RKO (cell line): ENCODE data around the gene RPL27A.

ENCODE experiments used
- DNase-seq: peaks from one replicate; pipeline ENCODE4 v3.0.0-alpha.2; 2016; ENCODE audit warnings: low spot score

Gene RPL27A

DNA sequence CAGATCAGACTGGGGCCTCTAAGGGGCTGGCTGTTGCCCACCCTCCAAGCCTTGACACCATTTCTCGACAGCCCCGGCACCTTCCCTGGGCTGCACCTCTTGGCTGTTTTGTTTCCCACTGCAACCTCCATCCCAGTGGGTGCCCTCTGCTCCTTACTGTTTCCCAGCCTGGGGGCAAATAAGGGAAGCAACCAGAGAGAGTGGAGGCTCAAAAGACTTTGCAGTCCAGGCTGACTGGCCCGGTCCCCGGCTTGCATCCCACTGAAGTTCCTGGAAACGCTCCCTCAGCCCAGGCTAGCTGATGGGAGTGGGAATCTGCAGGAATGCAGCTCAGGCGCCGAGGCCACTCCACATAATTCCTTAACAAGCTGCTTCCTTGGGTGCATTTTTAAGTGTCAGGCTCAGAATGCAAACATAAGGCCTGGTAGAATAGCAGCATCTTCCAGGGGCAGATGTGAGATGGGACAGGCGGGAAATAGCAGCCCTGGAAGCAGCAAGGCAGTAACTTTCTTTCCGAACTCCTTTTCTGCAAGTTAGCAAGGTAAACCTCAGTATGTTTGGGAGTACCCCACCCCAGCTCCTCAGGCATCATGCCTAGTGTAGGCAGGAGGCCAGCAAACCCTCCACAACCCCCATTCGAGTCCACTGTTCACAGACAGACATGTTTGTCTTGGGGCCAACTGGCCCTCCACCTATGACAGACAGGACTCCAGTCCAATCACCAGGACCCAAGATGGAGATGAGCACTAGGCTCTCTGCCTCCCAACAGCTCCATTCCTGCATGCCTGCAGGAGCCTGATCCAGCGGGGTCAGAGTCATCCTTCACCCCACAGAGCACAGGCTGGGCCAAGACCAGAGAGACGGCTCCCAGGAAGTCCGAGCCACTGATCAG is 39.3 kb downstream of the RPL27A start:
- no peak for DNase-seq

DNA sequence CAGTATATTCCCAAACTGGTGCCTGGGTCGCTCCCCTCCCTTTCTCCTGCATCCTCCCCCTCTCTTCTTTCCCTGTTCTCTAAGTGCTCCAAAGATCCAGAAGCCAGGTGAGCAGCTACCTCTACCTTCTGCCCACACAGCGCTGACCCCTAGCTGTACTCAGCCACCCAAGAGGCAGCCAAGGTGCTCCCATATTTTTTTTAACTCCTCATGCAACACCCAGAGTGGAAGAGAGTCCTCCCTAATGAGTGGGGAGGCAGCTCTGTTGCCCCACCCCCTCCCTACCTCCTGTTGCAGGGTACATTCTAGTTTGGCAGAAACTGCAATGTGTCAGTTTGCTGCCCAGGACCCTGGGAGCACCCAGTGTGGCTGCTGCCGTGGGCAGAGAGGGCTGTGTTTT is 40.2 kb downstream of the RPL27A start:
- no peak for DNase-seq

DNA sequence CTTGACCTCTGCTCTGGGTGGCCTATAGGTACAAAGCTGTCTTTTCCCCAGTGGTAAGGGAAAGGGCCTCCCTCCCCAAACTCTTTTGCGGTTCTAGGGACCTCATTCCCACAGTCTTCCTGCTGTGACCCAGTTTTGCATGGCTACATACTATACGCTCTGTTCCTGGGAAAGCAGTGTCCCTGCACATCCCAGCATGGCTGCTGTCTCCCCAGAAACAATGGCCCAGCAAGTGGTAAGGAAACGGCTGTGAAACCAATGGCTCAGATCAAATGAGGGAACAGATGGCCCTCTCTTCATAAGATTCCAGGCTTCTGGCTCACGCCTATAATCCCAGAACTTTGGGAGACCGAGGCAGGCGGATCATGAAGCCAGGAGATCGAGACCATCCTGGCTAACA is 41.1 kb downstream of the RPL27A start:
- no peak for DNase-seq

DNA sequence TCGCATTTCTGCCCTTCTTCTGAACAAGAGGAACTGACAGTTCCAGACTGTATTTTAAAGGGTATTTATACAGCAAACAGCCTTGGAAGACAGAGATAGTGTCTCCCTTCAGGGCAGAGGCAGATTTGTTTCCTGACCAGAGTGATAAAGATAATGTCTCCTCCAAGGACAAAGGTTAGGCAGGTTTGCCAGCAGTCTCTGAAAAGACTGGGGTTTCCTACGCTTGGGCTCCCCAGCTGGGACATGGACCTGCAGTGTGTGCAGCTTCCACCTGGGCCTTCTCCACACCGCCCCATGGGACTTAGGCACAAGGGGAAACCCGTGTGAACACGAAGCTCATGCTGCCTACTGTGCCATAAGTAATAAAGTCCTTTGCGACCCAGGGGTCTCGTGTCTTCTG is 42.1 kb downstream of the RPL27A start:
- no peak for DNase-seq

DNA sequence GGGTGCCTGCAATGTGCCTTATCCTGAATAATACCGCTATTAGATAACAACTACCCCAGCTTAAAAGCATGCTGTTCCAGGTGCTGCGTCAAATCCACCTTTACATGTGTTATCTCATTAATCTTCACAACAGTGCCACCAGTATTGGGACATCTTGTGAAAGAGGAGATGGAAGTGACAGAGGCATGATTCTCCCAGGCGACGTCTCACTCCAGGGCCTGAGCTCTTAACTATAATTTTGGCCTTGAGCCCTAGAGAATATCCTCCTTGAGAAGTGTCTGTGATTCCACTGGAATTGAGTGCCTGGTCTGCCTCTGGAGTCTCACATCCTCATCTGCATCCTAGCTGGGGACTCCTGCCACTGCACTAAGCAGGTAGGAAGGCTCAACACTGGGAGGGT is 43.8 kb downstream of the RPL27A start:
- DNase-seq, result no peak

DNA sequence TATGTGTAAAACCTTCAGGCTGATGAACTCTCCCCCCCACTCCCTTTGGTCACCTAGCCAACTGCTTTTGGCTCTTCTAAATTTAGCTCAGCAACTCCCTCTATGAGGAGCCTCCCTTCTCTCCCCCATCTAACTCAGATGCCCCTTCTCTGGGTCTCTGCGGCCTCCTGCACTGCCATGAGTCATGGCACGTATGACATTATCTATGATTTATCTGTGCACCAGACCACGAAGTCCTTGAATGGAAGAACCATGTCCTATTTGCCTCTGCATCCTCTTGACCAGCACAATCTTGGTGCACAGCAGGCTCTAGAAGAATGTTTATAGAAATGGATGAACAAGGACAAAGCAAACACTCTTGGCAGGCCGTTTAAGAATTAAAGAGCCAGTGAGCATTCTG is 46.0 kb downstream of the RPL27A start:
- no peak for DNase-seq

DNA sequence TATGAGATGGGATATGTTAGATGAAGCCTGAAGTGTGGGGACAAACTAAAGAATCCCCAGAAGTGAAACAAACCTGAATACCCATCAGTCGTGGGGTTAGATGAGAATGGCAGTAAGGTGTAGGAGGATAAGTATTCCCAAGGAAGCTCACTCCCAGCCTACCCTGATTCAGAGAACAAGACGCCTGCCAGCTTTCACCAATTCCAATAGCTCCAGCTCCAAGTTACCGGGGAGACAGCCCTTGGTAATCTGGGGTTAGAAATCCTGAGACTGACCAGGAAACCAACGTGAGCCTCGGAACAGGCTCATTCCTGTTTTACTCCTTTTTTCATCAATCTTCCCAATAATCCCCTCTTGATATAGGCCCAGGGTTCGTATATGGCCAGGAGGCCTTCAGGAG is 46.5 kb downstream of the RPL27A start:
- DNase-seq, result no peak

DNA sequence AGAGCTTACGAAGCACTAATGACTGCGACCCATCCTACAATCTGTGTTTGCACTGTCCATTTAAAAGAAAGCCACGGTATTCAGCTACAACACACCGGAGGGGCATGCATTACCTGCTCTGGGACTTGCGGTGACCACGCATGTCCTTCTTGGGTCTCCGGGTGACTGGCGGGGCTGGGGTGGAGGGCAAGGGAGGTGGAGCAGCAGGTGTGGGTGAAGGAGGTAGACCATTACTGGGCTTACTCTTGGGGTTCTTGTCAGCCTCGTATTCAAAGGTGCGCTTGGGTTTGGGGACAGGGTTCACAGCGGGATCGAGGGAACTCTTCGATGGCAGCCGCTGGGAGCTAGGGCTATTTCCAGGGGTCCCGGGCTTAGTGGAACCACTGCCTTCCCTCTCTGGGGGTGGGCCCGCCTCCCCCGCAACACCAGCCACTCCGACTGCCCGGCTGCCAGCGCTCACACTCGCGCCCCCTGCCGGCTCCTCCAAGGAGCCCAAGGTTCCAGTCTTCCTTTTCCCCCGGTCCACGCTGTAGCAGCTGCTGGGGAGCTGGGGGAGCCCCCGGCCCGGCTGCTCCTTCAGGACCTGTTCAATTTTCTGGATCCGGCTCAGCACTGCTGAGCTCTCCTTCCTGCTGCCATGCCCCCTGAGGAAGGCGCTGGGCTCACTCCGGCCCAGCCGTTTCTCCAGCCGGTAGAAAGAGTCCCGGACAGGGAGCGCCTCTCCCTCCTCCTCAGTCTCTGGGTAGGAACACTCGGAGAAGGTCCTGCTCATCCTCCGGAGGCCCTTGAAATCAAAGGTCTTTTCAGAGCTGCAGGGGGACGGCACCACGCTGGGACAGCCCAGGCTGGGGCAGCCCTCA is 47.5 kb downstream of the RPL27A start:
- no peak for DNase-seq

DNA sequence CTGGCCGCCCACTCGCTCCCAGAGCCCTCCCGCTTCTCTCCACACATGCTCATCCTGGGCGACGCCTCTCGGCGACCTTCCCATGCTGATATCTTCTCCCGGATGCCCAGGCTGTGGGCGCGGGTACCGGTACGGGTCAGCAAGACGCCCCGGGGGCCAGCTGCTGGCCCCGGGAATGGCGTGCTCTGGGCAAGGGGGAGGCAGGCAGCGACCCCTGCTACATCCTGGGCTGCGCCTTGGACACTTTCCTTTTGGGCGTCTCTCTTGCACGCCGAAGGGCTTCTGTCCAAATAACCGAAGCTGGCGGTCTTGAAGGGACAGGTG is 48.1 kb downstream of the RPL27A start:
- DNase-seq, result no peak

DNA sequence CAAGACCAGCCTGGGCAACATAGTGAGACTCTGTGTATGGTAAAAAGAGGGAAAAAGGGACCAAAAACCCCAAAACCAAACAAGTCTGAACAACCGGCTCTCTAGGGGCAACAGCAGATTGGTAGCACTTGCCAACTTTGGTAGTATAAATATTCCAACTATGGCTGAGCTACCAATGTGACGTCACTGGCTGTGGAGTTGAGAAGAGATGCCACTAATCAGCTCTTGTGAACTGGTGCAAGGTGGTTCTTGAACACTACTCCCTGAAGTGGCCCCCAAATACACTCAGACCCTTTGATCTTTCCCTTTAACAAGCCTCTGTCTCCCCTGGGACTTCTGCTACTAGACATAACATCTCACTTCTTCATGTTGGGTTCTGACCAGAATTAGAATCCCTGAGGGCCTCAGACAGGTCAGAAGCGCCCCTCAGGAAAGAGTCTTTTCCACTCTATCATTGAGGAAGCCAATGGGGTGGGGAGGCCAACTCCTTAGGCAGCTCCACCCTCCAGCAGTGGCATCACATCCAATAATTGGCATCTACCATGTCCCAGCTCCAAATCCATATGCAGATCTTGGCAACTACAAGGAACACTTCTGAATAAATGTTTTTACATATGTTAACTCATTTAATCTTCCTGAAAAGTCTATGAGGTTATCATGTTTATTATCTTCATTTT is 49.2 kb downstream of the RPL27A start:
- no peak for DNase-seq

DNA sequence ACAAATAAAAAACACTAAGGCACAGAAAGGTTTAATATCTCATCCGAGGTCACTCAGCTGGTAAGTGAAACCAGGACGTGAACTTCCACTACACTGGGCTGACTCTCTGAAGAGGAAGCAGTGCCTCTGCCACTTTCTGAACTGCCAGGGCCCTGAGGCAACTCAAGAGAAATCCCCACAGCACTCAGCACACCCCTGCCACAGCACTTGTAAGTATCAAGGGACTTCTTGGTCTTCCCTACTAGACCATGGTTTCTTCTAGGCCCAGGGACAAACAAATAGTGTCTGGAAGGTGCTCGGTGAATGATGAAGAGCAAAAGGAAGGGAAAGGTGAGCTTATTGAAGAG is 49.7 kb downstream of the RPL27A start:
- no peak for DNase-seq

DNA sequence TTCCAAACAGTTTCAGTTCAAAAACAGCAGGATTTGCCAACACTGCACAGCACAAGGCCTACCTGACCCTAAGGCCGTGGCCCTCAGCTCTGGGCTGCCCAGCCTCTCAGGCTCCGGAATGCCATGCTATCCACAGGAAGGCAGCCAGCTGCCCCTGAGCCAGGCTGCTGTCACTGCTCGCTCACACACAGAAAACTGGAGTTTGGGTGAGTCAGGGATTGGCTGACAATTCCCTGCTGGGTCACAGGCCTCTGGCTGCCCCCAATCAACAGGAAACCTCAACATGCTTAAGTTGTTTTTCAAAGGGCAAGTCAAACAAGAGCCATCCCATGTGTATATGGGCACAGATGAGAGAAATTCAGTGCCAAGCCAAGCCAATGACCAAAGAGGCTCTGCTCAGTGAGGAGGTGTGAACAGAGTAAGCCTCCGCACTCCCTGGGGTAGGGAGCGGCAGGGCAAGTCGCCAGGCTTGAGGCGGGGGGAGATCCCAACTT is 50.2 kb downstream of the RPL27A start:
- peak; percentile 73 for DNase-seq

DNA sequence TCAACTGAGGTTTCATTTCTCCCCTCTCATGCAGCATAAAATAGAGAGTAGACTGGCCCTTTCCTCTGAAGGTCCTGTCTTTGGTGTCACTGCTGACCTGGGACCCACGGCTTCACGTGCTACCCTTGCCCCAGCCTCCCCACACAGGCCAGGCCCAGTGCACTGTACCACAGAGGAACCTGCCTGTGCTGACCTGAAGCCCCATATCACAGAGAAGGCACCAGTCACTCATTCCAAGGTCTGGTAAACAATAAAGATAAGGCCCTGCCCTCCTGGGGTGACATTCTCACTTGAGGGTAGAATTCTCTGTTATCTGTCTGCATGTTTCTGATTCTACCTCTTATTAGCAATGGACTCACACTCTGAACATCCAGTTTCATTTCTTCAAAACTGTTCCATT is 51.3 kb downstream of the RPL27A start:
- no peak for DNase-seq

DNA sequence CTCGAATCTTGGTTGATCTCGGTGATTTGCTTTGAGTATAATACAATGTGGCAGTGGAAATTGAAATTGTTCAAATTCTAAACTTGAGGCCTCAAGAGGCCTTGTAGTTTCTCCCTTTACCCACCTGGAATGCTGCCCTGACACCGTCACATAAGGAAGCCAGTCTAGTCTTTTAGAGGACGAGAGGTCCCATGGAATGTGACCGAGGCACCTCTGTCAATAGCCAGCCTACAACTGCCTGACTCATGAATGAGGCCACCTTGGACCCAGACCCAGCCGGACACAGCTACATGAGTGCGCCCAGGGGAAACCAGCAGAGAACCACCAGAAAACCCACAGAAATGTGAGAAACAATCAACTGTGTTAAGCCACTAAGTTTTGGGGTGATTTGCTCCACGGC is 52.5 kb downstream of the RPL27A start:
- no peak for DNase-seq

DNA sequence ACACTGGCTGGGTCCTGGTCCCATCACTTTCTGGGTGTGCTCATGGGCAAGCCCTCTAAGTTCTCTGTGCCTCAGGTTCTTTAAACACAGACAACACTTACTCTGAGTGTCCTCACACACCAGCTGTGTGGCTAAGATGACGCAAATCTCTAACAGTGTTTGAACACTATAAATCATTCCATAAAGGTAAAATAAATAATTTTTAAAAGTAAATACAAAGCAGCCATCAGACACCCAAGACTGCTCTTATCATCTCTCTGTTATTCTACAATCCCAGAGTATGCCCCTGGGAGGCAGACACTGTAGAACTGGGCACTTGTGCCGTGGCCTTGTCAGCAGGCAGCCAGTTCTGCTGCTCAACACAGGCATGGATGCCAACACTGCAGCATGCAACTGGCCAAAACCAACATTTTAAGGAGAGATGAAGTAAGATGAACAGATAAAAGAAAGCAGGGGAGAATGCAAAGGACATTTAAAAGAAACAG is 56.8 kb downstream of the RPL27A start:
- DNase-seq, result no peak
